Stimulated activated CD8-positive, alpha-beta memory T cell treated with anti-CD3 and anti-CD28 coated beads, Interleukin-15, amount 100 ng/mL, for 24 hours (primary cell): ENCODE measurements around the gene TFPI.
"Not testable (repeated sequence)": the region's sequence is repeated elsewhere in the genome, so short reads cannot be mapped to it uniquely, and the experiment has no call there.

Experiments
- DNase-seq: peaks from one replicate; pipeline ENCODE4 v3.0.0-alpha.2; 2020; ENCODE audit warnings: low read depth

TFPI gene

GRCh38 chr2:187552828-187553681, 1.2 kb downstream of the TFPI start:
- no peak for DNase-seq

GRCh38 chr2:187552381-187552780, 1.9 kb downstream of the TFPI start:
- DNase-seq = no peak

GRCh38 chr2:187550857-187551256, 3.4 kb downstream of the TFPI start:
- DNase-seq = no peak

GRCh38 chr2:187549951-187550555, 4.2 kb downstream of the TFPI start:
- DNase-seq = no peak

GRCh38 chr2:187549193-187549592, 5.0 kb downstream of the TFPI start:
- DNase-seq = no peak

- DNase-seq = no peak
These were observed 5.6 kb downstream of the TFPI start for GRCh38 chr2:187548656-187549055.

GRCh38 chr2:187547353-187547979, 6.8 kb downstream of the TFPI start:
- DNase-seq = no peak

GRCh38 chr2:187546762-187547333, 7.4 kb downstream of the TFPI start:
- no peak for DNase-seq

- DNase-seq = no peak
These were observed 8.9 kb downstream of the TFPI start for GRCh38 chr2:187545238-187545751.

GRCh38 chr2:187544371-187545080, 9.7 kb downstream of the TFPI start:
- no peak for DNase-seq

GRCh38 chr2:187543488-187543887, 10.7 kb downstream of the TFPI start:
- no peak for DNase-seq

GRCh38 chr2:187542123-187542522, 12.1 kb downstream of the TFPI start:
- DNase-seq = no peak

- DNase-seq = no peak
These were observed 12.8 kb downstream of the TFPI start for GRCh38 chr2:187541086-187542085.

- DNase-seq = not testable (repeated sequence)
These were observed 16.0 kb downstream of the TFPI start for GRCh38 chr2:187538222-187538621.

GRCh38 chr2:187535381-187535780, 18.9 kb downstream of the TFPI start:
- DNase-seq = not testable (repeated sequence)

- no peak for DNase-seq
These were observed 21.7 kb downstream of the TFPI start for GRCh38 chr2:187532333-187533120.

GRCh38 chr2:187529977-187530721, 24.1 kb downstream of the TFPI start:
- DNase-seq = no peak

GRCh38 chr2:187529248-187529976, 24.8 kb downstream of the TFPI start:
- no peak for DNase-seq
